IPS-15b (cell line): Measurements from ENCODE around the gene HTR6.

Experiments
- H3K27me3 ChIP-seq: one replicate; pipeline ENCODE4 v1.6.1; 2013; ENCODE audit warnings: low read length; ENCODE audit not compliant: control insufficient read depth, insufficient read depth
- H3K36me3 ChIP-seq: one replicate; pipeline ENCODE4 v1.6.1; 2013; ENCODE audit warnings: low read length; ENCODE audit not compliant: control insufficient read depth, insufficient read depth
- H3K4me1 ChIP-seq: one replicate; pipeline ENCODE4 v1.6.1; 2013; ENCODE audit warnings: mild to moderate bottlenecking, low read length; ENCODE audit not compliant: control insufficient read depth, insufficient read depth
- H3K4me3 ChIP-seq: one replicate; pipeline ENCODE4 v1.5.1; 2013; ENCODE audit warnings: low read depth, low read length
- H3K9ac ChIP-seq: one replicate; pipeline ENCODE4 v1.6.1; 2013; ENCODE audit warnings: low read depth, mild to moderate bottlenecking, low read length
- H3K9me3 ChIP-seq: one replicate; pipeline ENCODE4 v1.6.1; 2013; ENCODE audit warnings: mild to moderate bottlenecking, low read length; ENCODE audit not compliant: control insufficient read depth, insufficient read depth

The HTR6 gene

DNA sequence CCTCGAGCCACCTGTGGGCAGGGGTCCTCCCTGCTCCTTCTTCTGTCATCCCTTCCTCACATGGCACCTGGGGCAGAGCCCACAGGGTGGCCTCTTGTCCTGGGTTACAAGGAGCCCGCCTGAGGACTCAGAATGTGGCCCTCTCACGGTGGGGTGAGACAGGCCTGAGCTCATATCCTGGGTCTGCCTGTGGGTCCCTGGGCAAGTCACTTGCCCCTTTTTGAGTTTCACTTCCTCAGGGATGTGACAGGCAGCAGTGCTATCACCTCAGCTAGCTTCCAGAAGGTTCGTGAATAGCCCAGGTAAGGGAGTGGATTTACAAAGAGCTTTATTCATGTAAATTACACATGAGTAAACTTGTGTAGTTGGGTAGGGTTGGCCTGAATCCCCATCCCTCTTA, 33.5 kb downstream of the HTR6 start:
- no peak overlapping the region for H3K4me3 ChIP-seq
- H3K9me3 ChIP-seq = no peaks in the 10 kb centered on the region
- H3K36me3 ChIP-seq = no peaks in the 10 kb centered on the region
- H3K27me3 ChIP-seq = no peaks in the 10 kb centered on the region
- no peak overlapping the region for H3K9ac ChIP-seq
- no peaks in the 10 kb centered on the region for H3K4me1 ChIP-seq

DNA sequence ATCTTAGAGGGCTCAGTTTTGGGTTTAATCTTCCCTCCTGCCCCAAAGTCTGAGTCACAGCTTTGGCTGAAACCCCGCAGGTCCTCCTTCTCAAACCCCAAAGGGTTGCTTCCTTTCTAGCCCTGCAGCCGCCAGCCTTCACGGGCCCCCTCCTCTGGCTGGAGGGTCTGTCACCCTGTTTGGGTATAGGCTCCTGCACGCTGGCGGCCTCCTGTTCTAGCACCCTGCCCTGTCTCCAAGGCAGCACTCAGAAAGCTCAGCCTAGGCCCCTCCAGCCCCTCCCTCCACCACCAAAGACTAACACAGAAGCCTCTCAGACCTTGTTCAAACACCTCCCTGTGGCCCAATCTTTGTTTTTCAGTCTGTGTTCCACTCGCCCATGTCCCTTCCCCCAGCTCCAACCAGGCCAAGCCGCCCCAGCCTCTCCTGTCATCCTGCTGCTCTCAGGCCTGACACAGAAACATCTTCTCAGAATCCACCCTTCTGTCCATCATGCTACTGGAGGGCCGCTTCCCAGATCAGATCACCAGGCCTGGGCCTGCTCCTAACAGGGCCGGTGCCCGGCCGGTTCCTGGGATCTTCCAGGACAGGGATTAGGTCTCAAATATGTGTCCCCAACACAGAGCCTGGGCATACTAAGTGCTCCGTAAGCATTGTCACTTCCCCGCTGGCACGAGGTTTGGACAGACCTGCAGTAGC, 35.6 kb downstream of the HTR6 start:
- no peak overlapping the region for H3K4me3 ChIP-seq
- H3K9me3 ChIP-seq = no peaks in the 10 kb centered on the region
- H3K4me1 ChIP-seq = peaks cover 7% of the 10 kb centered on the region
- no peaks in the 10 kb centered on the region for H3K27me3 ChIP-seq
- H3K9ac ChIP-seq = no peak overlapping the region
- H3K36me3 ChIP-seq = no peaks in the 10 kb centered on the region

- no peak overlapping the region for H3K9ac ChIP-seq
- no peaks in the 10 kb centered on the region for H3K9me3 ChIP-seq
- H3K4me1 ChIP-seq = peaks cover 7% of the 10 kb centered on the region
- no peaks in the 10 kb centered on the region for H3K27me3 ChIP-seq
- H3K36me3 ChIP-seq = no peaks in the 10 kb centered on the region
- no peak overlapping the region for H3K4me3 ChIP-seq
Observed at GRCh38 chr1:19703280-19703679, 38.6 kb downstream of the HTR6 start.

DNA sequence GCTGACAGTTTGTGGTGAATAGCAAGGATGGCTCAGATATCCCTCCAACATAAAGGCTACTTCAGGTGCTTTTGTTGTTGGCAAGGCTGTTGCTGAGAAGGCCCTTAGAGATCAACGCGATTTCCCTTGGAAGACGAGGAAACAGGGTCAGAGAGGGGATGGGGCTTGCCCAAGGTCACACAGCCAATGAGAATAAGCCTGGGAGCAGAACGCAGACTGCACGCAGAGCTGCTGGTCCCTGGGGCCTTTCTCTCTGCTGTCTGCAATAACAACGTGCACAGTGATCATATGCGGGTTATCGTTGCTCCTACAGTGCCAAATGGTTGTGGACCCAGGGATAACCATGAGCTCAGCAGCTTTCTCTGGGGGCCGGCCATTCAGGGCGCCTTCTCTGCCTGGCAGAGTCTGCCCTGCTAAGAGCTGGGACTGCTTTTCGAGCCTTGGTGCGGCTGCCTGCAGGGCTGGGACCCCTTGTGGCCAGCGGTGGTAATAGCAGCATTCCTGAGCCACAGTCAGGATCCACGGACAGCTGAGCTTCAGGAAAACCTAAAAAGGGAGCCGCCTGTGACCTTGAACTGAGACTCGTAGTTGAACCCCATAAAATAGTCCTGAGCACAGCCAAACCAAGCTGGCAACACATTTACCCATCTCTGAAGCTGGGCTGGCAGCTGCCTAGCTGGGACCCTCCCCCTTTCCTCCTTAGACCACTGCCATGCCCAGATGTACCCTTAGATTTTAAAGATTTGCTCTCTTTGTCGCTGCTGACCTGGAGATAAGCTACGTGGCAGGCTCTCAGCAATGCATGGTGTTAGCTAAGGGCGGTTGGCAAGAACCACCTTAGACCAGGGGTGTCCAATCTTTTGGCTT, 39.8 kb downstream of the HTR6 start:
- no peaks in the 10 kb centered on the region for H3K27me3 ChIP-seq
- H3K36me3 ChIP-seq = no peaks in the 10 kb centered on the region
- H3K4me3 ChIP-seq = peak overlapping the region; percentile 37
- peaks cover 7% of the 10 kb centered on the region for H3K4me1 ChIP-seq
- no peaks in the 10 kb centered on the region for H3K9me3 ChIP-seq
- no peak overlapping the region for H3K9ac ChIP-seq

- Histone ChIP-seq H3K4me1 (peaks cover 7% of the 10 kb centered on the region), H3K9me3 (no peaks in the 10 kb centered on the region), H3K4me3 (no peak overlapping the region)
Observed at GRCh38 chr1:19705464-19705863, 40.8 kb downstream of the HTR6 start.

GRCh38 chr1:19706136-19706535, 41.5 kb downstream of the HTR6 start:
- H3K36me3 ChIP-seq = no peaks in the 10 kb centered on the region

More at GRCh38 chr1:19705464-19705863, 40.8 kb downstream of the HTR6 start:
- Histone ChIP-seq H3K9ac (no peak overlapping the region), H3K27me3 (no peaks in the 10 kb centered on the region), H3K36me3 (no peaks in the 10 kb centered on the region)

DNA sequence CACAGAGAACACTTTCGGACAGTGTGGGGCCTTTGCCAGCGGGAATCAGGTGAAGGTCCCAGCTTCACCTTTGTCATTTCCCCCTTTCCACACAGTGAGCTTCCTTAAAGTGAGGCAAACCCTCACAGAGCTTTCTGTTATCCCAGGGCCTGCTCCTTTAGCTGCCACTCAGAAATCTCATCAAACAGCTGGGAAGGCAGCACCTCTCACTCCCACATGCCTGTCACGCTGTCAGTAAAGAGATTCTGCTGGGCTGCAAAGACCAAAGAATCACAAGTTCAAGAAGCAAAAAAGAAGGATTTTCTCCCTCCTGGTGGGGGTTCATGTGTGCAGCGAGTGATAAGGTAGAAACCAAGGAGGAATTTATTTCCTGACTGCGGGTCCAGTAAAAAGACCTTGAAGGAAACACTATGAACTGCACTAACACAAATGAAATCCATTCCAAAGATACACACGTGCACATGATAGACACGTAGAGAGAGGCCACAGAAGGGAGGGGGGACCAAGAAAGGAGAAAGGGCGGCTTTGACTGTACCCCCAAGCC, 44.0 kb downstream of the HTR6 start:
- peaks cover 7% of the 10 kb centered on the region for H3K4me1 ChIP-seq
- no peak overlapping the region for H3K9ac ChIP-seq
- H3K36me3 ChIP-seq = no peaks in the 10 kb centered on the region
- H3K4me3 ChIP-seq = no peak overlapping the region
- no peaks in the 10 kb centered on the region for H3K27me3 ChIP-seq
- H3K9me3 ChIP-seq = no peaks in the 10 kb centered on the region

More at GRCh38 chr1:19706136-19706535, 41.5 kb downstream of the HTR6 start:
- H3K4me3 ChIP-seq = no peak overlapping the region
- H3K9me3 ChIP-seq = no peaks in the 10 kb centered on the region
- no peaks in the 10 kb centered on the region for H3K27me3 ChIP-seq
- no peak overlapping the region for H3K9ac ChIP-seq
- peaks cover 7% of the 10 kb centered on the region for H3K4me1 ChIP-seq

- Histone ChIP-seq H3K4me3 (no peak overlapping the region), H3K27me3 (no peaks in the 10 kb centered on the region), H3K9me3 (no peaks in the 10 kb centered on the region), H3K9ac (no peak overlapping the region), H3K4me1 (peaks cover 1% of the 10 kb centered on the region), H3K36me3 (no peaks in the 10 kb centered on the region)
Observed at GRCh38 chr1:19709260-19709793, 44.7 kb downstream of the HTR6 start.

DNA sequence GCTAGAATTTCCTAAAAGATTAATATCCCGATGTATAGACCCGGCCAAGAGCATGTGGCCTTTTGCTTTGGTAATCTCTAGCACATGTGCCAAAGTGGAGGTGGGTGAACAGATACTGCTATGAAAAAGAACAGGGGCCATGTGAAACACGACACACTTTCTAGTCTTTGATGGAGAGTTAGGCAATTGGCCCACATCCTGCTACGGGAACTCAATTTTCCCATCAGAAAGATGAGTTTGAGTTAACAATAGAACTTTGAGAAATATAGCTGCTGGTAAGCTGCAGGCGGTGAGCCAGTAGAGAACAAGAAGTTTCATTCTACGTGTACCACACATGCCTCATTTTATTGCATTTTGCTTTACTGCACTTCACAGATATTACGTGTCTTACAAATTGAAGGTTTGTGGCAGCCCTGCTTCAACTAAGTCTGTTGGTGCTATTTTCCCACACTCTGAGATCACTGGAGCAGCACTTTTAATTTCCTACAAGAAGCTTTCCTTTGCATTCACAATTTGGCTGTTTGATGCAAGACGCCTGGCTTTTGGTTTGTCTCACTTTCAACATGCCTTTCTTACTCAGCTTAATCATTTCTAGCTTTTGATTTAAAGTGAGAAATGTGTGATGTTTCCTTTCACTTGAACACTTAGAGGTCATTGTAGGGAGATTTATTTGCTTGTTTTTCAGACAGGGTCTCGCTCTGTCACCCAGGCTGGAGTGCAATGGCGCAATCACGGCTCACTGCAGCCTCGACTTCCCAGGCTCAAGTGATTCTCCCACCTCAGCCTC, 46.3 kb downstream of the HTR6 start:
- Histone ChIP-seq H3K4me1 (no peaks in the 10 kb centered on the region), H3K4me3 (no peak overlapping the region), H3K36me3 (no peaks in the 10 kb centered on the region), H3K9me3 (no peaks in the 10 kb centered on the region), H3K27me3 (no peaks in the 10 kb centered on the region), H3K9ac (no peak overlapping the region)

- H3K9ac ChIP-seq = no peak overlapping the region
- no peak overlapping the region for H3K4me3 ChIP-seq
Observed at GRCh38 chr1:19712928-19713327, 48.3 kb downstream of the HTR6 start.

More at GRCh38 chr1:19712928-19713327, 48.3 kb downstream of the HTR6 start:
- H3K9me3 ChIP-seq = no peaks in the 10 kb centered on the region
- no peaks in the 10 kb centered on the region for H3K36me3 ChIP-seq
- no peaks in the 10 kb centered on the region for H3K27me3 ChIP-seq
- no peaks in the 10 kb centered on the region for H3K4me1 ChIP-seq
